ENCODE measurements around the gene PRKG1. TPM values are rescaled to one million over a fixed set of nuclear protein-coding genes. Genes with fewer than 3 reads are reported as not detected.

Gene PRKG1
- total RNA-seq, 2 donors from 2014 or later = 145 to 381 TPM

DNA sequence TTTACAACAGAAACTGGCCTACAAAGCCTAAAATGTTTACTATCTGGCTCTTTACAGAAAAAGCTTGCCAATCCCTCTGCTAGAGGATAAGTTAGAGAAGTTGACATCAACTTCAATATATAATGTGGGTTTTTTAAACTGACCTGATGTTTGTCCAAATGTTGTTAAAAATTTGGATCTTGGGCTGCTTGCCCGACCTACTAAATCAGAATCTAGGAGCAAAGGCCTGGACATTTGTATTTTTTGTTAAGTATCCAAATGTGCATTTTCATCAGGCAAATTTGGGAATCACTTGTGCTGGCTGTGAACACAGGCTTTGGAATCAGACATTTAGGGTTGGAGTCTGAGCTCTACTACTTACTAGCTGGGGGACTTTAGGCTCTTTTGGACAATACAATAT, 877.8 kb downstream of the PRKG1 start:
- Histone ChIP-seq H3K4me3 (no peak overlapping the region), H3K9me3 (no peaks in the 10 kb centered on the region), H3K27me3 (replicated peaks; ENCODE audit: insufficient read depth) (no peaks in the 10 kb centered on the region), H3K36me3 (no peaks in the 10 kb centered on the region), H3K27ac (peak overlapping the region; percentile 61 to 72), H3K4me1 (ENCODE audit: control insufficient read depth in 1 of 2, low read depth in 2 of 2) (peaks cover 19 to 42% of the 10 kb centered on the region in 2 donors)
- no peak for ATAC-seq (ENCODE audit: insufficient number of reproducible peaks, low FRiP score, low read depth)
- TF ChIP-seq, protein P1, sequence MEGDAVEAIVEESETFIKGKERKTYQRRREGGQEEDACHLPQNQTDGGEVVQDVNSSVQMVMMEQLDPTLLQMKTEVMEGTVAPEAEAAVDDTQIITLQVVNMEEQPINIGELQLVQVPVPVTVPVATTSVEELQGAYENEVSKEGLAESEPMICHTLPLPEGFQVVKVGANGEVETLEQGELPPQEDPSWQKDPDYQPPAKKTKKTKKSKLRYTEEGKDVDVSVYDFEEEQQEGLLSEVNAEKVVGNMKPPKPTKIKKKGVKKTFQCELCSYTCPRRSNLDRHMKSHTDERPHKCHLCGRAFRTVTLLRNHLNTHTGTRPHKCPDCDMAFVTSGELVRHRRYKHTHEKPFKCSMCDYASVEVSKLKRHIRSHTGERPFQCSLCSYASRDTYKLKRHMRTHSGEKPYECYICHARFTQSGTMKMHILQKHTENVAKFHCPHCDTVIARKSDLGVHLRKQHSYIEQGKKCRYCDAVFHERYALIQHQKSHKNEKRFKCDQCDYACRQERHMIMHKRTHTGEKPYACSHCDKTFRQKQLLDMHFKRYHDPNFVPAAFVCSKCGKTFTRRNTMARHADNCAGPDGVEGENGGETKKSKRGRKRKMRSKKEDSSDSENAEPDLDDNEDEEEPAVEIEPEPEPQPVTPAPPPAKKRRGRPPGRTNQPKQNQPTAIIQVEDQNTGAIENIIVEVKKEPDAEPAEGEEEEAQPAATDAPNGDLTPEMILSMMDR (IDR thresholded peaks at IDR 0.05) = no peak
- no peak for DNase-seq (ENCODE audit: low spot score)

DNA sequence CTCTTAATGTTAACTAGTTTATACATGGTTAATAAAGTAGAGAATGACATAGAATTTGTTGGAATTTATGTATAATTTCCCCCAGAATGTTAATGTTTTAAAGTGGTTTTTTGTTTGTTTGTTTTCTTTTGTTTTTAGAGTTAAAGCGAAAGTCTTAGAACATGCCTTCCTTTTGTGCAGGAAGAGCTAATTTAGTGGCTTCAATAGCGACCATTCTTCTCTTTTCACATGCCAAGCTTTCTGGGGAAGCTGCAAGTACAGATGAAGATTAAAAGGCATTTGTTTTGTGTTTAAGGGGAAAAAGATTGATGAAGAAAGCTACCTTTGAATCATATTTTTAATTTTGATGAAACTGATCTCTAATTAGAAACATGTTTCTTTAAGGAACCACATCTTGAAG, 881.4 kb downstream of the PRKG1 start:
- no peak overlapping the region for H3K4me3 ChIP-seq
- H3K27ac ChIP-seq = peak overlapping the region; percentile 25 to 72
- TF ChIP-seq, protein P1 (IDR thresholded peaks at IDR 0.05) = no peak
- DNase-seq (ENCODE audit: low spot score) (no peak), ATAC-seq (ENCODE audit: insufficient number of reproducible peaks, low FRiP score, low read depth) (no peak)
- H3K9me3 ChIP-seq = no peaks in the 10 kb centered on the region
- no peaks in the 10 kb centered on the region for H3K36me3 ChIP-seq
- peaks cover 24 to 42% of the 10 kb centered on the region in 2 donors for H3K4me1 ChIP-seq (ENCODE audit: control insufficient read depth in 1 of 2, low read depth in 2 of 2)
- H3K27me3 ChIP-seq (replicated peaks; ENCODE audit: insufficient read depth) = no peaks in the 10 kb centered on the region

DNA sequence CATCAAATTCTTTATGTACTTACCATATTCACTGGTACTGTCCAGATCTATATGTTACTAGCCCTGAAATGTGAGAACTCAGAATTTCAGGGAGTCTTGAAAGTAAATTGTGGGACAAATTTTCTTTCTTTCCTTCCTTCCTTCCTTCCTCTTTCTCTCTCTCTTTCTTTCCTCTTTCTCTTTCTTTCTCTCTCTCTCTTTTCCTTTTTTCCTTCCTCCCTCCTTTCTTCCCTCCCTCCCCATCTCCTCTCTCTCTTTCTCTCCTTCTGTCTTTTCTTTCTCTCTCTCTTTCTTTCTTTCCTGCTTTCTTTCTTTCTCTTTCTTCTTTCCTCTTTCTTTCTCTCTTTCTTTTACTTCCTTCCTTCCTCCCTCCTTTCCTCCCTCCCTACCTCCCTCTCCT, 882.5 kb downstream of the PRKG1 start:
- TF ChIP-seq, protein P1 (IDR thresholded peaks at IDR 0.05) = no peak
- DNase-seq (ENCODE audit: low spot score) = no peak
- no peak for ATAC-seq (ENCODE audit: insufficient number of reproducible peaks, low FRiP score, low read depth)

DNA sequence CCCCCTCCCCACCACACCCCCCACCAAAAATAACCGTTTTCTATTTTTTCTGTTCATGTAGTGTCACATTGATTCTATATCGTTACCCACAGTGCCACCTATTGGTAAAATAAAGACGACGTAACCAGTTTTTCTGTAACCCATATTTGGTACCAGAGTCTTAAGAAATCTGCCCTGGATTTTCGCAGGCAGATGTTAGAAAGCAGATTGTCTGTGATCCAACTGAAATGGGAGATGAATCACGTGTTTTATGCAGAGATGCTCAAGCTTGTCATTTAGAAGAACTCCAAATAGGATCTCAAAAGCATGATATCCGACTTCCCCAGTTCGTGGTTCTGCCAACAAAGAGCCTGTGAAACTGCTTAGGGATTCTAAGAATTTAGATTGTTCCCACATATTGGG, 886.2 kb downstream of the PRKG1 start:
- H3K4me1 ChIP-seq (ENCODE audit: control insufficient read depth in 1 of 2, low read depth in 2 of 2) = peaks cover 13 to 45% of the 10 kb centered on the region in 2 donors
- H3K9me3 ChIP-seq = no peaks in the 10 kb centered on the region
- peak overlapping the region in 1 of 2 donors; percentile 14 for H3K27ac ChIP-seq
- peak overlapping the region; percentile 15 for H3K4me3 ChIP-seq
- TF ChIP-seq, protein P1 (IDR thresholded peaks at IDR 0.05) = peak; percentile 57
- ATAC-seq (ENCODE audit: insufficient number of reproducible peaks, low FRiP score, low read depth) (no peak), DNase-seq (ENCODE audit: low spot score) (no peak)
- H3K27me3 ChIP-seq (replicated peaks; ENCODE audit: insufficient read depth) = no peaks in the 10 kb centered on the region
- H3K36me3 ChIP-seq = no peaks in the 10 kb centered on the region

More for the DNA sequence above, 882.5 kb downstream of the PRKG1 start:
- no peaks in the 10 kb centered on the region for H3K9me3 ChIP-seq
- no peak overlapping the region for H3K4me3 ChIP-seq
- H3K27ac ChIP-seq = peak overlapping the region; percentile 27 to 31
- H3K4me1 ChIP-seq (ENCODE audit: control insufficient read depth in 1 of 2, low read depth in 2 of 2) = peaks cover 16 to 41% of the 10 kb centered on the region in 2 donors
- H3K27me3 ChIP-seq (replicated peaks; ENCODE audit: insufficient read depth) = no peaks in the 10 kb centered on the region
- no peaks in the 10 kb centered on the region for H3K36me3 ChIP-seq

DNA sequence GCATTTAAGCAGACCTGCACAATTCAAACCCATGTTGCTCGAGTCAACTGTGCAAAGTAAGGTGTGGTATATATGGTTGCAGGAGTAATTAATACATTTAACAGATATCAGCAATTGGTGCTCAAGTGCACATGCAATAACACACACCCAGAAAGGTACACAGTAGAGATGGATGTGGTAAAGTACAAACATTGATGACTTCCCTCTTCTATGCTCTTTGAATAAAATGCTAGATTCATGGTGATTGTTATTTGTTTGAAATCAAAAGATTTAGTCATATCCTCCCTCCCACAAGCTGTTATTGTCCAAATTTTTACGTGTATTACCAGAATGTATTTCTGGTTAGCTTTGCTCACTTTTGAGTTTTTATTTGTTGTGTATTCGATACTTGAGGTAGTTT, 887.1 kb downstream of the PRKG1 start:
- peaks cover 13 to 45% of the 10 kb centered on the region in 2 donors for H3K4me1 ChIP-seq (ENCODE audit: control insufficient read depth in 1 of 2, low read depth in 2 of 2)
- peak overlapping the region in 1 of 2 donors; percentile 15 for H3K27ac ChIP-seq
- DNase-seq (ENCODE audit: low spot score) = no peak
- TF ChIP-seq, protein P1 (IDR thresholded peaks at IDR 0.05) = no peak
- ATAC-seq (ENCODE audit: insufficient number of reproducible peaks, low FRiP score, low read depth) = no peak
- no peaks in the 10 kb centered on the region for H3K36me3 ChIP-seq
- no peak overlapping the region for H3K4me3 ChIP-seq
- no peaks in the 10 kb centered on the region for H3K9me3 ChIP-seq
- H3K27me3 ChIP-seq (replicated peaks; ENCODE audit: insufficient read depth) = no peaks in the 10 kb centered on the region

All from thoracic aorta (tissue), 2 donors.